ENCODE results near the gene RAPGEF2.

Gene RAPGEF2

DNA sequence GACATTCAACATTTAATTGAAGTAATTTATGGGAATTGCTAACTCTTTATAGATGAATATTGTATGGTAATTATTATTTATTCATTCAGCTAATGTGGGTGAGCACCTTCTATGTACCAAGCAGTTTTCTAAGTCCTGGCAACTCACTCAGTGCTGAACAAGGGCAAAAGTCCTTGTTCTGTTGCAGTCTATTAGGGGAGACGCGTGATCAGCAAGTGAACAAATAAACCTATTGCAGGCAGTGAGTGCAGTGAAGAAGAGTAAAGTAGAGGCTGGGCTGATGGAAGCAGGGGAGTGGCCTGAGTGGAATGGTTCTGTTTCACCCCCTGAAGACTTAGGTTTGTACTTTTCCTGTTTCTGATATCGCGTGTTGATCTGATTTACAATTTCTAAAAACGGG lies 214.3 kb downstream of the RAPGEF2 start:
- Histone ChIP-seq H3K4me3 (ENCODE audit: low read length) (no peak overlapping the region), H3K4me2 (ENCODE audit: low read length) (no peak overlapping the region)

DNA sequence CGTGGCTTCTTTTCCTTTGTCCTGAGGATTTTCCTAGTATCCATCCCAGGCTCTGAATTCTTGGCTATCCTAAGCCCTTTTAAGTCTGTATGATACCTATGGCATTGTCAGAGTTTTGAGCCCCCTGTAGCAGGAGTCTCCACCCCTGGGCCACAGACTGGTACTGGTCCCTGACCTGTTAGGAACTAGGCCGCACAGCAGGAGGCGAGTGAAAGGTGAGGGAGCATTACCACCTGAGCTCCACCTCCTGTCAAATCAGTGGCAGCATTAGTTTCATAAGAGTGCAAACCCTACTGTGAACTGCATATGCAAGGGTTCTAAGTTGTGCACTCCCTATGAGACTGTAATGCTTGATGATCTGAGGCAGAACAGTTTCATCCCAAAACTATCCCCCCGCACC lies 216.1 kb downstream of the RAPGEF2 start:
- Histone ChIP-seq H3K4me2 (ENCODE audit: low read length) (no peak overlapping the region), H3K79me2 (ENCODE audit: control insufficient read depth, low read length) (no peaks in the 10 kb centered on the region), H3K9me3 (ENCODE audit: control insufficient read depth, insufficient read depth, low read length) (no peaks in the 10 kb centered on the region), H3K27me3 (ENCODE audit: control insufficient read depth, low read length) (no peaks in the 10 kb centered on the region), H3K4me3 (ENCODE audit: low read length) (no peak overlapping the region), H3K27ac (ENCODE audit: low read depth, low read length) (no peak overlapping the region), H3F3A (ENCODE audit: control insufficient read depth, insufficient read depth) (no peaks in the 10 kb centered on the region), H3K4me1 (ENCODE audit: control insufficient read depth, low read length) (no peaks in the 10 kb centered on the region), H3K36me3 (ENCODE audit: control insufficient read depth, low read length) (no peaks in the 10 kb centered on the region; the same call in 1 of the 2 replicates), H3K9me2 (replicated peaks; ENCODE audit: control insufficient read depth, low read length) (no peaks in the 10 kb centered on the region), H4K20me1 (ENCODE audit: control insufficient read depth, insufficient read depth, low read depth, low read length) (no peaks in the 10 kb centered on the region)
- TF ChIP-seq EZH2phosphoT487 (IDR thresholded peaks at IDR 0.05; ENCODE audit: borderline replicate concordance, low read length) = no peak
- TF ChIP-seq, protein P1, sequence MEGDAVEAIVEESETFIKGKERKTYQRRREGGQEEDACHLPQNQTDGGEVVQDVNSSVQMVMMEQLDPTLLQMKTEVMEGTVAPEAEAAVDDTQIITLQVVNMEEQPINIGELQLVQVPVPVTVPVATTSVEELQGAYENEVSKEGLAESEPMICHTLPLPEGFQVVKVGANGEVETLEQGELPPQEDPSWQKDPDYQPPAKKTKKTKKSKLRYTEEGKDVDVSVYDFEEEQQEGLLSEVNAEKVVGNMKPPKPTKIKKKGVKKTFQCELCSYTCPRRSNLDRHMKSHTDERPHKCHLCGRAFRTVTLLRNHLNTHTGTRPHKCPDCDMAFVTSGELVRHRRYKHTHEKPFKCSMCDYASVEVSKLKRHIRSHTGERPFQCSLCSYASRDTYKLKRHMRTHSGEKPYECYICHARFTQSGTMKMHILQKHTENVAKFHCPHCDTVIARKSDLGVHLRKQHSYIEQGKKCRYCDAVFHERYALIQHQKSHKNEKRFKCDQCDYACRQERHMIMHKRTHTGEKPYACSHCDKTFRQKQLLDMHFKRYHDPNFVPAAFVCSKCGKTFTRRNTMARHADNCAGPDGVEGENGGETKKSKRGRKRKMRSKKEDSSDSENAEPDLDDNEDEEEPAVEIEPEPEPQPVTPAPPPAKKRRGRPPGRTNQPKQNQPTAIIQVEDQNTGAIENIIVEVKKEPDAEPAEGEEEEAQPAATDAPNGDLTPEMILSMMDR (IDR thresholded peaks at IDR 0.05; ENCODE audit: low read depth, low read length, poor library complexity, severe bottlenecking) = no peak

More for the DNA sequence above, 214.3 kb downstream of the RAPGEF2 start:
- H3K9me3 ChIP-seq (ENCODE audit: control insufficient read depth, insufficient read depth, low read length) = no peaks in the 10 kb centered on the region
- no peak overlapping the region for H3K27ac ChIP-seq (ENCODE audit: low read depth, low read length)
- no peaks in the 10 kb centered on the region for H3K36me3 ChIP-seq (ENCODE audit: control insufficient read depth, low read length)
- H3K27me3 ChIP-seq (ENCODE audit: control insufficient read depth, low read length) = no peaks in the 10 kb centered on the region
- H3F3A ChIP-seq (ENCODE audit: control insufficient read depth, insufficient read depth) = no peaks in the 10 kb centered on the region
- no peaks in the 10 kb centered on the region for H4K20me1 ChIP-seq (ENCODE audit: control insufficient read depth, insufficient read depth, low read depth, low read length)
- no peaks in the 10 kb centered on the region for H3K79me2 ChIP-seq (ENCODE audit: control insufficient read depth, low read length)
- TF ChIP-seq, protein P1 (IDR thresholded peaks at IDR 0.05; ENCODE audit: low read depth, low read length, poor library complexity, severe bottlenecking) = no peak
- TF ChIP-seq EZH2phosphoT487 (IDR thresholded peaks at IDR 0.05; ENCODE audit: borderline replicate concordance, low read length) = no peak
- H3K4me1 ChIP-seq (ENCODE audit: control insufficient read depth, low read length) = no peaks in the 10 kb centered on the region
- H3K9me2 ChIP-seq (replicated peaks; ENCODE audit: control insufficient read depth, low read length) = no peaks in the 10 kb centered on the region

DNA sequence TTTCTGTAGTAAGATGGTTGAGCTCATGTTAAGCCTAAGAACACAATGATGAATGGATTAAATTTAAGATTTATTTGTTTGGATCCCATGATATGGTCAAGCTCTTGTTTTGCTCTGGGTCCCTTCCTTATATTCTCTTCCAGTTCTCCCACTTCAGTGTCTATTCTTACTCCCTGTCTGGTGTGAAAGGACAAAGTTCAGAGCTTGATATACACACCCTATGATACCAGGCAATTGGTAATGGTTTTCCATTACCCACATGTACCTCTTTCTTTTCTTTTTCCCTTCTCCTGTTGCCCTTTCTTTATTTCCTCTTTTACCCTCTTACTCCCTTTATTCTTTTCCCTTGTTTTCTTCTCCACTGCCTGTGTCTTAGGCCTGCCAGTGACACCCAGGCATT lies 223.6 kb downstream of the RAPGEF2 start:
- Histone ChIP-seq H3K27ac (ENCODE audit: low read depth, low read length) (no peak overlapping the region), H3K9me3 (ENCODE audit: control insufficient read depth, insufficient read depth, low read length) (no peaks in the 10 kb centered on the region), H3K27me3 (ENCODE audit: control insufficient read depth, low read length) (no peaks in the 10 kb centered on the region), H3K4me3 (ENCODE audit: low read length) (no peak overlapping the region), H3K4me2 (ENCODE audit: low read length) (no peak overlapping the region), H4K20me1 (ENCODE audit: control insufficient read depth, insufficient read depth, low read depth, low read length) (no peaks in the 10 kb centered on the region), H3F3A (ENCODE audit: control insufficient read depth, insufficient read depth) (no peaks in the 10 kb centered on the region), H3K9me2 (replicated peaks; ENCODE audit: control insufficient read depth, low read length) (no peaks in the 10 kb centered on the region), H3K79me2 (ENCODE audit: control insufficient read depth, low read length) (no peaks in the 10 kb centered on the region), H3K36me3 (ENCODE audit: control insufficient read depth, low read length) (no peaks in the 10 kb centered on the region; the same call in 1 of the 2 replicates), H3K4me1 (ENCODE audit: control insufficient read depth, low read length) (no peaks in the 10 kb centered on the region)
- no peak for TF ChIP-seq EZH2phosphoT487 (IDR thresholded peaks at IDR 0.05; ENCODE audit: borderline replicate concordance, low read length)
- TF ChIP-seq, protein P1 (IDR thresholded peaks at IDR 0.05; ENCODE audit: low read depth, low read length, poor library complexity, severe bottlenecking) = no peak
